ENCODE results near the gene MON2. TPM values are rescaled to one million over a fixed set of nuclear protein-coding genes. Genes with fewer than 3 reads are reported as not detected.

The MON2 gene
- total RNA-seq, 1 experiment from 2014 or later, result 30.1 TPM

- intact Hi-C loops (cut with micrococcal nuclease; ENCODE audit: unreplicated experiment), result no loop called here
- TF ChIP-seq POLR2AphosphoS5 (IDR thresholded peaks at IDR 0.05; ENCODE audit: low read depth, low read length) (no peak), TCF7L2 (IDR thresholded peaks at IDR 0.05; ENCODE audit: low read depth, low read length) (no peak), CTCF (IDR thresholded peaks at IDR 0.05) (no peak), REST (IDR thresholded peaks at IDR 0.05; ENCODE audit: insufficient read depth in 1 of 2, low read depth in 2 of 2, low read length in 1 of 2) (no peak), SIN3A (IDR thresholded peaks at IDR 0.05; ENCODE audit: borderline replicate concordance, insufficient read depth, low read depth, low read length) (no peak)
- Histone ChIP-seq H3K27ac (ENCODE audit: low read length) (no peak overlapping the region), H3K9me3 (ENCODE audit: control insufficient read depth, insufficient read depth, low read depth, low read length) (no peaks in the 10 kb centered on the region), H3K36me3 (ENCODE audit: control insufficient read depth, insufficient read depth, low read length) (no peaks in the 10 kb centered on the region; the same call in 1 of the 2 replicates), H3K4me3 (ENCODE audit: low read depth in 2 of 2, low read length in 2 of 2) (no peak overlapping the region), H3K27me3 (ENCODE audit: control insufficient read depth, insufficient read depth, low read length) (no peaks in the 10 kb centered on the region), H3K4me1 (ENCODE audit: control insufficient read depth, insufficient read depth, low read length) (0 out of 2 replicates have a peak, but pooled peaks cover 2% of the 10 kb centered on the region)
- DNase-seq (ENCODE audit: low read depth, low spot score) (no peak), ATAC-seq (no peak)
- ChIA-PET POLR2A (no interaction called here), CTCF (no interaction called here)
- no TSS peak for BruUV-seq (replicated peaks)
- in situ Hi-C loops (cut with HindIII; ENCODE audit: low pct_unique_long_range_greater_than_20kb, low sequenced_read_pairs), result no loop called here
Measured at GRCh38 chr12:62471734-62472133, 5.1 kb downstream of the MON2 start.

GRCh38 chr12:62472472-62472871 lies 5.8 kb downstream of the MON2 start:
- TF ChIP-seq CTCF (IDR thresholded peaks at IDR 0.05), result no peak
- TF ChIP-seq REST (IDR thresholded peaks at IDR 0.05; ENCODE audit: insufficient read depth in 1 of 2, low read depth in 2 of 2, low read length in 1 of 2), result no peak
- TF ChIP-seq POLR2AphosphoS5 (IDR thresholded peaks at IDR 0.05; ENCODE audit: low read depth, low read length), result no peak
- no peak overlapping the region for H3K27ac ChIP-seq (ENCODE audit: low read length)
- no TSS peak for BruUV-seq (replicated peaks)
- in situ Hi-C loops (cut with HindIII; ENCODE audit: low pct_unique_long_range_greater_than_20kb, low sequenced_read_pairs) (no loop called here), intact Hi-C loops (cut with micrococcal nuclease; ENCODE audit: unreplicated experiment) (no loop called here)
- no peak overlapping the region for H3K4me3 ChIP-seq (ENCODE audit: low read depth in 2 of 2, low read length in 2 of 2)
- H3K9me3 ChIP-seq (ENCODE audit: control insufficient read depth, insufficient read depth, low read depth, low read length), result no peaks in the 10 kb centered on the region
- DNase-seq (ENCODE audit: low read depth, low spot score), result no peak
- no peaks in the 10 kb centered on the region for H3K27me3 ChIP-seq (ENCODE audit: control insufficient read depth, insufficient read depth, low read length)
- no peak for ATAC-seq
- ChIA-PET CTCF (no interaction called here), POLR2A (no interaction called here)
- 0 out of 2 replicates have a peak, but pooled peaks cover 2% of the 10 kb centered on the region for H3K4me1 ChIP-seq (ENCODE audit: control insufficient read depth, insufficient read depth, low read length)
- no peaks in the 10 kb centered on the region; the same call in 1 of the 2 replicates for H3K36me3 ChIP-seq (ENCODE audit: control insufficient read depth, insufficient read depth, low read length)
